ENCODE measurements around the gene P2RX5.
A peak's percentile ranks its signal among the peaks of the same experiment; 100 is the strongest.
"Not testable (repeated sequence)": the region's sequence is repeated elsewhere in the genome, so short reads cannot be mapped to it uniquely, and the experiment has no call there.

P2RX5 gene, protein sequence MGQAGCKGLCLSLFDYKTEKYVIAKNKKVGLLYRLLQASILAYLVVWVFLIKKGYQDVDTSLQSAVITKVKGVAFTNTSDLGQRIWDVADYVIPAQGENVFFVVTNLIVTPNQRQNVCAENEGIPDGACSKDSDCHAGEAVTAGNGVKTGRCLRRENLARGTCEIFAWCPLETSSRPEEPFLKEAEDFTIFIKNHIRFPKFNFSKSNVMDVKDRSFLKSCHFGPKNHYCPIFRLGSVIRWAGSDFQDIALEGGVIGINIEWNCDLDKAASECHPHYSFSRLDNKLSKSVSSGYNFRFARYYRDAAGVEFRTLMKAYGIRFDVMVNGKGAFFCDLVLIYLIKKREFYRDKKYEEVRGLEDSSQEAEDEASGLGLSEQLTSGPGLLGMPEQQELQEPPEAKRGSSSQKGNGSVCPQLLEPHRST

DNA sequence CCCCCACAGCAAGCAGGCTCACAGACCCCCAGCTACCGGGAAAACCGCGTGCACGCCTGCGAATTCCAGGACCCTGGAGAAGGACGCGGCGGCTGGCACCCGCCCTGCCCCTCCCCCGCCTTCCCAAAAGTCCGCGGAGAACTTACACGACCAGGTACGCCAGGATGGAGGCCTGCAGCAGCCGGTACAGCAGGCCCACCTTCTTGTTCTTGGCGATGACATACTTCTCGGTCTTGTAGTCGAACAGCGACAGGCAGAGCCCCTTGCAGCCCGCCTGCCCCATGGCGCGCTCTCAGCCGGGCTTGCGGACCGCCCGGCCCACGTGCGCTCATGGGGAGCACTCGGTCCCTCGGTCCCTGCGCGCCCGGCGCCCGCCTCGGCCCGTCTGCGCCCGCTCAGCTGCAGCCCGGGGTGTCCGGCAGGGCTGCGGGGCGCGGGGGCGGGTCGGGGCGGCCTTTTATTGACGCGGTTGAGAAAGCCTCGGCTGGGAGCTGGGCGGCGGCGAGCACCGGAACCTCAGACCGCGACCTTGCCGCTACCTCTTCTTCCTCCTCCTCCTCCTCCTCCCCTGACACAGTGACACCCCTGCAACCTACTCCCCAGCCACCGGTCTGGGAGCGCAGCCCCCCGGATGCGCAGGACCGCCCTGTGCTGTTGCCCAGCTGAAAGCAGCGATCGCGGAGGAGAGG lies at the start of gene P2RX5:
P2RX5 (minus strand) TSS at position 433 of the 689 bp plus-strand sequence; CDS start at position 283, 150 bp downstream.
- H3K9ac ChIP-seq (ENCODE audit: insufficient read length) = peak within 1 kb of the TSS; percentile 29
- H3K27ac ChIP-seq = no peak within 1 kb of the TSS
- H3K9me3 ChIP-seq (ENCODE audit: low read depth, low read length) = no peaks in the 10 kb centered on the region
- TF ChIP-seq POLR2AphosphoS5 (IDR thresholded peaks at IDR 0.05; ENCODE audit: borderline replicate concordance, low read depth, low read length) (no peak), EZH2 (IDR thresholded peaks at IDR 0.05) (no peak), FOXP2 (optimal IDR thresholded peaks at IDR 0.05; ENCODE audit: control extremely low read depth, extremely low read length, insufficient read depth) (no peak)
- no peak for DNase-seq (ENCODE audit: low read depth, low spot score)
- H3K4me3 ChIP-seq = peak within 1 kb of the TSS; percentile 85
- H3K36me3 ChIP-seq (ENCODE audit: insufficient read depth, low read length) = no peaks in the 10 kb centered on the region

- Histone ChIP-seq H3K4me3 (no peak overlapping the region), H3K9me3 (ENCODE audit: low read depth, low read length) (no peaks in the 10 kb centered on the region), H3K36me3 (ENCODE audit: insufficient read depth, low read length) (no peaks in the 10 kb centered on the region), H3K9ac (ENCODE audit: insufficient read length) (no peak overlapping the region), H3K27ac (no peak overlapping the region)
- TF ChIP-seq EZH2 (IDR thresholded peaks at IDR 0.05) (no peak), POLR2AphosphoS5 (IDR thresholded peaks at IDR 0.05; ENCODE audit: borderline replicate concordance, low read depth, low read length) (no peak), FOXP2 (optimal IDR thresholded peaks at IDR 0.05; ENCODE audit: control extremely low read depth, extremely low read length, insufficient read depth) (no peak)
- DNase-seq (ENCODE audit: low read depth, low spot score) = no peak
Observed at GRCh38 chr17:3745071-3745470, 49.1 kb upstream of the P2RX5 start.

GRCh38 chr17:3744014-3744413 lies 48.1 kb upstream of the P2RX5 start:
- H3K9me3 ChIP-seq (ENCODE audit: low read depth, low read length) = no peaks in the 10 kb centered on the region
- DNase-seq (ENCODE audit: low read depth, low spot score) = no peak
- TF ChIP-seq FOXP2 (optimal IDR thresholded peaks at IDR 0.05; ENCODE audit: control extremely low read depth, extremely low read length, insufficient read depth) = no peak
- no peak for TF ChIP-seq POLR2AphosphoS5 (IDR thresholded peaks at IDR 0.05; ENCODE audit: borderline replicate concordance, low read depth, low read length)
- no peak for TF ChIP-seq EZH2 (IDR thresholded peaks at IDR 0.05)
- no peak overlapping the region for H3K9ac ChIP-seq (ENCODE audit: insufficient read length)
- no peaks in the 10 kb centered on the region for H3K36me3 ChIP-seq (ENCODE audit: insufficient read depth, low read length)
- no peak overlapping the region for H3K27ac ChIP-seq
- no peak overlapping the region for H3K4me3 ChIP-seq

- H3K9ac ChIP-seq (ENCODE audit: insufficient read length) = no peak overlapping the region
- H3K27ac ChIP-seq = no peak overlapping the region
- no peak for DNase-seq (ENCODE audit: low read depth, low spot score)
- H3K4me3 ChIP-seq = no peak overlapping the region
- H3K9me3 ChIP-seq (ENCODE audit: low read depth, low read length) = no peaks in the 10 kb centered on the region
- TF ChIP-seq FOXP2 (optimal IDR thresholded peaks at IDR 0.05; ENCODE audit: control extremely low read depth, extremely low read length, insufficient read depth) (no peak), EZH2 (IDR thresholded peaks at IDR 0.05) (no peak), POLR2AphosphoS5 (IDR thresholded peaks at IDR 0.05; ENCODE audit: borderline replicate concordance, low read depth, low read length) (no peak)
- H3K36me3 ChIP-seq (ENCODE audit: insufficient read depth, low read length) = no peaks in the 10 kb centered on the region
Observed at GRCh38 chr17:3740611-3741073, 44.7 kb upstream of the P2RX5 start.

GRCh38 chr17:3739422-3740124 lies 43.6 kb upstream of the P2RX5 start:
- peak overlapping the region; percentile 20 for H3K9ac ChIP-seq (ENCODE audit: insufficient read length)
- H3K36me3 ChIP-seq (ENCODE audit: insufficient read depth, low read length) = no peaks in the 10 kb centered on the region
- H3K27ac ChIP-seq = no peak overlapping the region
- H3K9me3 ChIP-seq (ENCODE audit: low read depth, low read length) = no peaks in the 10 kb centered on the region
- TF ChIP-seq POLR2AphosphoS5 (IDR thresholded peaks at IDR 0.05; ENCODE audit: borderline replicate concordance, low read depth, low read length) = no peak
- TF ChIP-seq FOXP2 (optimal IDR thresholded peaks at IDR 0.05; ENCODE audit: control extremely low read depth, extremely low read length, insufficient read depth) = no peak
- TF ChIP-seq EZH2 (IDR thresholded peaks at IDR 0.05) = no peak
- H3K4me3 ChIP-seq = no peak overlapping the region
- DNase-seq (ENCODE audit: low read depth, low spot score) = no peak

GRCh38 chr17:3738562-3739295 lies 42.8 kb upstream of the P2RX5 start:
- Histone ChIP-seq H3K4me3 (no peak overlapping the region), H3K9me3 (ENCODE audit: low read depth, low read length) (no peaks in the 10 kb centered on the region), H3K27ac (no peak overlapping the region), H3K36me3 (ENCODE audit: insufficient read depth, low read length) (no peaks in the 10 kb centered on the region), H3K9ac (ENCODE audit: insufficient read length) (no peak overlapping the region)
- no peak for DNase-seq (ENCODE audit: low read depth, low spot score)
- TF ChIP-seq FOXP2 (optimal IDR thresholded peaks at IDR 0.05; ENCODE audit: control extremely low read depth, extremely low read length, insufficient read depth) = no peak
- no peak for TF ChIP-seq POLR2AphosphoS5 (IDR thresholded peaks at IDR 0.05; ENCODE audit: borderline replicate concordance, low read depth, low read length)
- TF ChIP-seq EZH2 (IDR thresholded peaks at IDR 0.05) = no peak

GRCh38 chr17:3735515-3735914 lies 39.6 kb upstream of the P2RX5 start:
- H3K9ac ChIP-seq (ENCODE audit: insufficient read length) = no peak overlapping the region
- TF ChIP-seq EZH2 (IDR thresholded peaks at IDR 0.05) (no peak), POLR2AphosphoS5 (IDR thresholded peaks at IDR 0.05; ENCODE audit: borderline replicate concordance, low read depth, low read length) (no peak), FOXP2 (optimal IDR thresholded peaks at IDR 0.05; ENCODE audit: control extremely low read depth, extremely low read length, insufficient read depth) (no peak)

GRCh38 chr17:3734911-3735276 lies 38.9 kb upstream of the P2RX5 start:
- H3K4me3 ChIP-seq; H3K36me3 ChIP-seq (ENCODE audit: insufficient read depth, low read length); H3K27ac ChIP-seq; H3K9me3 ChIP-seq (ENCODE audit: low read depth, low read length); DNase-seq (ENCODE audit: low read depth, low spot score); H3K9ac ChIP-seq (ENCODE audit: insufficient read length): not testable (repeated sequence)

More at GRCh38 chr17:3735515-3735914, 39.6 kb upstream of the P2RX5 start:
- no peak overlapping the region for H3K4me3 ChIP-seq
- H3K27ac ChIP-seq = no peak overlapping the region
- H3K36me3 ChIP-seq (ENCODE audit: insufficient read depth, low read length) = no peaks in the 10 kb centered on the region
- no peaks in the 10 kb centered on the region for H3K9me3 ChIP-seq (ENCODE audit: low read depth, low read length)
- DNase-seq (ENCODE audit: low read depth, low spot score) = no peak
